Loucy (cell line): ENCODE results near the gene OS9.

Experiments
- H2AFZ ChIP-seq: fragments of 200-600 bp; sonication (generic); 2 replicates; pipeline ENCODE4 v1.6.0; 2016; ENCODE audit warnings: antibody characterized with exemption, mild to moderate bottlenecking, low read length, moderate library complexity
- H3F3A ChIP-seq: fragments of 200-600 bp; 2 replicates; pipeline ENCODE4 v1.6.0; 2016; ENCODE audit warnings: antibody characterized with exemption, low read depth, mild to moderate bottlenecking
- H3K27me3 ChIP-seq: fragments of 200-600 bp; sonication (generic); 2 replicates; pipeline ENCODE4 v1.6.1; 2014; ENCODE audit warnings: low read length, mild to moderate bottlenecking; ENCODE audit not compliant: insufficient read depth, poor library complexity, severe bottlenecking
- H3K36me3 ChIP-seq: fragments of 200-600 bp; sonication (generic); 2 replicates; pipeline ENCODE4 v1.6.1; 2016; ENCODE audit warnings: low read length; ENCODE audit not compliant: insufficient read depth
- H3K4me1 ChIP-seq: fragments of 200-600 bp; sonication (generic); 2 replicates; pipeline ENCODE4 v1.5.1; 2014; ENCODE audit warnings: low read length, mild to moderate bottlenecking; ENCODE audit not compliant: insufficient read depth, poor library complexity, severe bottlenecking
- H3K4me2 ChIP-seq: fragments of 200-600 bp; sonication (generic); 2 replicates; pipeline ENCODE4 v1.6.0; 2014; ENCODE audit warnings: antibody characterized with exemption, low read length, low read depth, mild to moderate bottlenecking; ENCODE audit not compliant: poor library complexity, severe bottlenecking
- H3K4me3 ChIP-seq: fragments of 200-600 bp; sonication (generic); 2 replicates; pipeline ENCODE4 v1.5.1; 2014; ENCODE audit warnings: low read length, mild to moderate bottlenecking, mixed read lengths; ENCODE audit not compliant: poor library complexity, severe bottlenecking
- H3K79me2 ChIP-seq: fragments of 200-600 bp; sonication (generic); 2 replicates; pipeline ENCODE4 v1.6.1; 2014; ENCODE audit warnings: low read length; ENCODE audit not compliant: insufficient read depth
- H3K9ac ChIP-seq: fragments of 200-600 bp; sonication (generic); 2 replicates; pipeline ENCODE4 v1.6.0; 2014; ENCODE audit warnings: mild to moderate bottlenecking, low read depth, low read length, moderate library complexity; ENCODE audit not compliant: poor library complexity, severe bottlenecking
- H3K9me2 ChIP-seq: fragments of 200-600 bp; sonication (generic); replicated peaks from 2 replicates; pipeline ENCODE4 v1.6.1; 2016; ENCODE audit warnings: low read depth, low read length, mixed read lengths
- H3K9me3 ChIP-seq: fragments of 200-600 bp; sonication (generic); 2 replicates; pipeline ENCODE4 v1.6.1; 2014; ENCODE audit warnings: mild to moderate bottlenecking, antibody characterized with exemption, low read length, low read depth; ENCODE audit not compliant: insufficient read depth
- H4K20me1 ChIP-seq: fragments of 200-600 bp; sonication (generic); 2 replicates; pipeline ENCODE4 v1.6.0; 2014; ENCODE audit warnings: antibody characterized with exemption, low read length, mild to moderate bottlenecking; ENCODE audit not compliant: insufficient read depth, poor library complexity, severe bottlenecking
- EZH2phosphoT487 ChIP-seq: fragments of 200-600 bp; IDR thresholded peaks from 2 replicates; pipeline ENCODE4 v1.6.1; 2018; ENCODE audit warnings: antibody characterized with exemption, mild to moderate bottlenecking, moderate library complexity, borderline replicate concordance
- TF ChIP-seq, protein P1 (sequence below): fragments of 200-600 bp; sonication (generic); conservative IDR thresholded peaks from 2 replicates; pipeline ENCODE4 v1.5.1; 2014; ENCODE audit warnings: mild to moderate bottlenecking, antibody characterized with exemption, low read length

OS9 gene

DNA sequence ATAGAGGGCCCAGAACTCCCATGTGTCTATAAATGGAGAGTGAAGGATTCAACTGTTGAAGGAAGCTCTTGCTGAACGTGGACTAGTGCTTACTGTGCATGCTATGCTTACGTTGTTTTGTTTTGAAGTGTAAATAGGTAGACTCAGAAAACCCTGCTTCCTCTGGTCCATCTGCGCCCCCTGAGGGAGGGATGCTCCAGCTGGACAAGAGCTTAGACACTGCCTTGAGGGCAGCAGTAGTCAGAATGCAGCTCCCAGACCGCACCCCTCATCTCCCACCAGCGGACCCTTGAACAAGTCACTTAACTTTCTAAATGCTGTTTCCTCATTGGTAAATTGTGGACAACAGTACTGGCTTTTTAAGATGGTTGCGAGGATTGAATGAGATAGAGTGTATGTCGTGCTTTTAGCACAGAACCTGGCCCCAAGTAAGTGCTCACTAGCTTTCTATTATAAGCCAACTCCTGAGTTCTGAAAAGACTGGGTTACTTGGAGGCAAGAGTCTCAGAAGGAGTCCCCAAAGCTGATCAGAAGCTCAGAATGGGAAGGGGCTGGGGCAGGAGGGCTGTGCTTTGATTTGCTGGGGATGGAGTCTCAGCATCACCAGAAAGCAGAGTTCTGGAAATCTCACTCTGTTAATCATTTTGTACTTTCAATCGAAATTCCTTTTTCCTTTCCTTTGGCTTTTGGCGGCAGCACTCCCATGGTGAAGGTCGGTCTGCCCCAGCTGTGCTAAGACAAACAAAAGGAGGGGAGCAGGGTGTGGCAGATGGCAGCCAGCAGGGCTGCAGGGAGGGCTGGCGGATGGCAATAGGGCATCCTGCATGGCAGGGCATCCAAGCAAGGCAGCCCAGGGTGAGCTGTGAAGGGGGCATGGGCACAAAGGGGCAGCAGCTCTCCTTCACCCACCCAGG, 29.0 kb downstream of the OS9 start:
- Histone ChIP-seq H3K36me3 (peaks cover 41% of the 10 kb centered on the region; the same call in 1 of the 2 replicates), H4K20me1 (no peaks in the 10 kb centered on the region), H3K79me2 (no peaks in the 10 kb centered on the region), H3K4me2 (no peak overlapping the region), H2AFZ (no peak overlapping the region), H3K9me2 (no peaks in the 10 kb centered on the region), H3K9ac (no peak overlapping the region), H3K4me3 (no peak overlapping the region), H3K4me1 (no peaks in the 10 kb centered on the region), H3K9me3 (no peaks in the 10 kb centered on the region), H3F3A (no peaks in the 10 kb centered on the region), H3K27me3 (no peaks in the 10 kb centered on the region)
- no peak for TF ChIP-seq EZH2phosphoT487
- TF ChIP-seq, protein P1, sequence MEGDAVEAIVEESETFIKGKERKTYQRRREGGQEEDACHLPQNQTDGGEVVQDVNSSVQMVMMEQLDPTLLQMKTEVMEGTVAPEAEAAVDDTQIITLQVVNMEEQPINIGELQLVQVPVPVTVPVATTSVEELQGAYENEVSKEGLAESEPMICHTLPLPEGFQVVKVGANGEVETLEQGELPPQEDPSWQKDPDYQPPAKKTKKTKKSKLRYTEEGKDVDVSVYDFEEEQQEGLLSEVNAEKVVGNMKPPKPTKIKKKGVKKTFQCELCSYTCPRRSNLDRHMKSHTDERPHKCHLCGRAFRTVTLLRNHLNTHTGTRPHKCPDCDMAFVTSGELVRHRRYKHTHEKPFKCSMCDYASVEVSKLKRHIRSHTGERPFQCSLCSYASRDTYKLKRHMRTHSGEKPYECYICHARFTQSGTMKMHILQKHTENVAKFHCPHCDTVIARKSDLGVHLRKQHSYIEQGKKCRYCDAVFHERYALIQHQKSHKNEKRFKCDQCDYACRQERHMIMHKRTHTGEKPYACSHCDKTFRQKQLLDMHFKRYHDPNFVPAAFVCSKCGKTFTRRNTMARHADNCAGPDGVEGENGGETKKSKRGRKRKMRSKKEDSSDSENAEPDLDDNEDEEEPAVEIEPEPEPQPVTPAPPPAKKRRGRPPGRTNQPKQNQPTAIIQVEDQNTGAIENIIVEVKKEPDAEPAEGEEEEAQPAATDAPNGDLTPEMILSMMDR: no peak

DNA sequence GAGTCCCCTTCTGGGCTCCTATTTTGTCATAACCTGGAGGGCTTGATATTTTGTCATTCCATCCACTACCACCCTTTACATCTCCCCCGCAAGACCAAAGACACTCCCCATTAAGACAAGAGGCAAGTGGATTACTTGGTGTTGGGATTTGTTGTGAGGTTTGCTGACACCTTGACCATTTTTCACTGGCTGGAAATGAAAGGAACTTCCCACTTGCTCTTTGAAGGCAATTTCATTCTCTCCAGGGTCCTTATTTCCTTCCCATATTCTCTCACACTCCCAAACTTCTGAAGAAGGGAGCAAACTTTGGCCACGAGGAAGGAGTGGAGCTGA, 29.7 kb downstream of the OS9 start:
- Histone ChIP-seq H2AFZ (no peak overlapping the region), H3K4me1 (no peaks in the 10 kb centered on the region), H3K36me3 (peaks cover 39% of the 10 kb centered on the region; the same call in 1 of the 2 replicates), H3K9ac (no peak overlapping the region), H3K27me3 (no peaks in the 10 kb centered on the region), H3F3A (no peaks in the 10 kb centered on the region), H4K20me1 (no peaks in the 10 kb centered on the region), H3K4me2 (no peak overlapping the region), H3K79me2 (no peaks in the 10 kb centered on the region), H3K9me2 (no peaks in the 10 kb centered on the region), H3K9me3 (no peaks in the 10 kb centered on the region), H3K4me3 (no peak overlapping the region)
- no peak for TF ChIP-seq EZH2phosphoT487
- TF ChIP-seq, protein P1: no peak

DNA sequence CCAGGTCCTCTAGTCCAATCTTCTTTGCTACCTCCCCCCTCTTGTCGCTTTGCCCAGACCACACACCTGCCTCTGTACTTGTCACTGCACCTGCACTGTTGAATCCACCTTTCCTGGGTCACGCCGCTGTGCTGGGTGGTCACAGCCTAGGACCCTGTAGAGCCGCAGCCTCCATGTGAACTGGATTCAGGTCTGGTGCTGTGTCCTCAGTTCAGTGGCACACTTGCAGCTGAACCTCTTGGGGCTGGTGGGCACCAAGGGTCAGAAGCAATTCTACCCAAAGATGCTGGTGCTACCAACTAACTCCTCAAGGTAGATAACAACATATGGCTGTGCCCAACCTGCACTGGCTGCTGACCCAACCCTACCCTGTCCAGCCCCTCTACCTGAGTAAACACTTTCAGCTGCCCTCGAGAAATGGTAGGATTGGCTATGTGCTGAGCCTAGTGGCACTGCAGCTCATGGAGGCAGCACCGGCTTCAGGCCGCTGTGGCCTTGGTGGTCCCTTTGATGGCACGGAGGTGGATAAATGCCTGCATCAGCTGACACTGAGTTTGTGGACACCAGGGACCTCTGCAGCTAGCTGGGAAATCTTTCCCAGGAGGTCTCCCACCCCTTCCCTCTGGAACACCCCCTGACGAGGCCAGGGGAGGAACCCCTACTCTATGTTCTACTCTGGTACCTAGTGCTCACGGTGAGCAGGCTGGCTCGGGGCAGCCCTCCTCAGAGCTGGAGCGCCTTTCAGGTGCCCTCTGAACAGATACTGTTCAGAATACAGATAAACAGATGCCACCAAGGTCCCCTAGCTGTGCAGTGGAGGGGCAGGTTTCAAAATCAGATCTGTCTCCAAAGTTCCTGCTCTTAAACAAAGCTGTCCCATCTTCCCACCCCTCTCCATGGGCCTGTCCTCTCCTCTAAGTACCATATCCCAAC, 30.3 kb downstream of the OS9 start:
- Histone ChIP-seq H2AFZ (no peak overlapping the region), H3K27me3 (no peaks in the 10 kb centered on the region), H3K9ac (no peak overlapping the region), H3K4me1 (no peaks in the 10 kb centered on the region), H3K36me3 (peaks cover 33% of the 10 kb centered on the region; the same call in 1 of the 2 replicates), H3F3A (no peaks in the 10 kb centered on the region), H3K9me2 (no peaks in the 10 kb centered on the region), H3K4me2 (no peak overlapping the region), H3K4me3 (no peak overlapping the region), H3K9me3 (no peaks in the 10 kb centered on the region), H3K79me2 (no peaks in the 10 kb centered on the region), H4K20me1 (no peaks in the 10 kb centered on the region)
- TF ChIP-seq EZH2phosphoT487: no peak
- TF ChIP-seq, protein P1: no peak
